Sciatic nerve (tissue), 2 donors: ENCODE data around the gene PDAP1. TPM values are rescaled to one million over a fixed set of nuclear protein-coding genes. Genes with fewer than 3 reads are reported as not detected.
A peak's percentile ranks its signal among the peaks of the same experiment; 100 is the strongest.
"Not testable (repeated sequence)": the region's sequence is repeated elsewhere in the genome, so short reads cannot be mapped to it uniquely, and the experiment has no call there.

Experiments
- ATAC-seq: fragments of 200-7000 bp; cut with Tn5 transposase; one replicate; pipeline ENCODE4 v1.9.1; 2020; ENCODE audit warnings: mild to moderate bottlenecking, moderate library complexity
- DNase-seq: peaks from one replicate; pipeline ENCODE4 v3.0.0-alpha.2; 2020; ENCODE audit warnings: low spot score
- intact Hi-C: fragments of 100-400 bp; cut with DNase I; formaldehyde crosslinking; loops from one replicate; pipeline ENCODE4 v1.14.2; 2022
- total RNA-seq: library from RNA; stranded (reverse); fragmentation: NEBNext Ultra II Directional; extraction: Animal tissue kit (Norgen Biotek cat#: 25700); gene quantifications from one replicate; pipeline ENCODE4 v1.2.1, GENCODE V29; 2021
- donor health status: DM: no; HTN: no; CAD: no.
- donor health status: DM: no; HTN: no; CAD: no.

Gene PDAP1
- total RNA-seq, 1 donor from 2014 or later = 76.1 TPM

GRCh38 chr7:99383791-99384370 is 24.5 kb downstream of the PDAP1 start:
- DNase-seq (no peak), ATAC-seq (no peak)
- intact Hi-C loops = no loop called here

- DNase-seq (no peak), ATAC-seq (no peak)
- intact Hi-C loops = no loop called here
These were observed 25.2 kb downstream of the PDAP1 start for GRCh38 chr7:99383203-99383602.

GRCh38 chr7:99381664-99382075 is 26.7 kb downstream of the PDAP1 start:
- no peak for DNase-seq
- no peak for ATAC-seq
- intact Hi-C loops = no loop called here

GRCh38 chr7:99380823-99381663 is 27.4 kb downstream of the PDAP1 start:
- DNase-seq (no peak), ATAC-seq (peak; percentile 5)
- intact Hi-C loops = no loop called here

GRCh38 chr7:99380032-99380822 is 28.2 kb downstream of the PDAP1 start:
- ATAC-seq = peak; percentile 74
- no peak for DNase-seq
- intact Hi-C loops = no loop called here

GRCh38 chr7:99379693-99380031 is 28.7 kb downstream of the PDAP1 start:
- intact Hi-C loops = loop anchor here (5.0 kb wide), 1 partner anchor 1293 kb away; the partner anchor contains the start of gene GNB2
- DNase-seq, ATAC-seq: not testable (repeated sequence)

- peak; percentile 79 for DNase-seq
- intact Hi-C loops = loop anchor here (5.0 kb wide), 1 partner anchor 1293 kb away; the partner anchor contains the start of gene GNB2
- peak; percentile 93 for ATAC-seq
These were observed 29.3 kb downstream of the PDAP1 start for GRCh38 chr7:99379043-99379577.

GRCh38 chr7:99375070-99375807 is 33.2 kb downstream of the PDAP1 start:
- ATAC-seq (peak; percentile 73), DNase-seq (peak; percentile 89)
- intact Hi-C loops = loop anchor here (5.0 kb wide), 1 partner anchor 1297 kb away; the partner anchor contains the start of gene GNB2

GRCh38 chr7:99374111-99375064 is 34.0 kb downstream of the PDAP1 start, which contains the start of gene ARPC1B:
Gene ARPC1B (plus strand): TSS chr7:99374730. CDS start chr7:99385715, 10,985 bp downstream.
- ATAC-seq (peak; percentile 66), DNase-seq (peak; percentile 89)
- intact Hi-C loops = loop anchor here (5.0 kb wide), 1 partner anchor 1298 kb away; the partner anchor contains the start of gene GNB2

GRCh38 chr7:99373091-99374066 is 35.0 kb downstream of the PDAP1 start:
- intact Hi-C loops = no loop called here
- DNase-seq = no peak

GRCh38 chr7:99372275-99373090 is 35.9 kb downstream of the PDAP1 start:
- peak; percentile 8 for ATAC-seq
- intact Hi-C loops = no loop called here
- DNase-seq = no peak

More at GRCh38 chr7:99373091-99374066, 35.0 kb downstream of the PDAP1 start:
- ATAC-seq = no peak

- DNase-seq = no peak
- intact Hi-C loops = no loop called here
- ATAC-seq = no peak
These were observed 36.9 kb downstream of the PDAP1 start for GRCh38 chr7:99371376-99371920.

- intact Hi-C loops = no loop called here
- DNase-seq (no peak), ATAC-seq (peak; percentile 52)
These were observed 38.5 kb downstream of the PDAP1 start for GRCh38 chr7:99369767-99370391.

- ATAC-seq = no peak
- intact Hi-C loops = no loop called here
These were observed 39.5 kb downstream of the PDAP1 start for GRCh38 chr7:99368750-99369389.

More at GRCh38 chr7:99368750-99369389, 39.5 kb downstream of the PDAP1 start:
- no peak for DNase-seq
